Measurements from ENCODE around the gene C11orf65.

DNA sequence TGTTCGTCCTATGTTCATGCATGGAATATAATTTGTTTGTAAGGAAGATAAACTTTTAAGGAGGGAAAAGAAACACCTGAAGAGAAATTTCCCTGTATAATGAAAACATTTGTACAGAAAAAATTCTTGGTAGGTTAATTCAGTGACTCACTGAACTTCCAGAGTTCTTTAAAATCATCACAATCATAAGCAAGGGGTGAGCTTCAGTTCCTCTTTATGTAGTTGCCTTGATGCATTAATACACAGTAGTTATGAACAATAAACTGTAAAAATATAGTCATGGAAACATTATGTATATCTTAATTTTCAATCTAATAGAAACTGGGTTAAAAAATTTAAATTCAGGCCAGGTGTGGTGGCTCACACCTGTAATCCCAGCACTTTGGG, 1.1 kb upstream of the C11orf65 start:
- TF ChIP-seq TAF1 (IDR thresholded peaks at IDR 0.05; ENCODE audit: borderline replicate concordance, low read depth, low read length) = no peak
- TF ChIP-seq POLR2AphosphoS5 (IDR thresholded peaks at IDR 0.05; ENCODE audit: low read depth, low read length) = no peak
- TF ChIP-seq POLR2A (IDR thresholded peaks at IDR 0.05; ENCODE audit: low read depth, low read length) = no peak

All from GM12892 (cell line).